IPS-15b (cell line): ENCODE measurements around the gene KRTAP5-11.

Experiments
- H3K27me3 ChIP-seq: one replicate; pipeline ENCODE4 v1.6.1; 2013; ENCODE audit warnings: low read length; ENCODE audit not compliant: control insufficient read depth, insufficient read depth
- H3K36me3 ChIP-seq: one replicate; pipeline ENCODE4 v1.6.1; 2013; ENCODE audit warnings: low read length; ENCODE audit not compliant: control insufficient read depth, insufficient read depth
- H3K4me1 ChIP-seq: one replicate; pipeline ENCODE4 v1.6.1; 2013; ENCODE audit warnings: mild to moderate bottlenecking, low read length; ENCODE audit not compliant: control insufficient read depth, insufficient read depth
- H3K4me3 ChIP-seq: one replicate; pipeline ENCODE4 v1.5.1; 2013; ENCODE audit warnings: low read depth, low read length
- H3K9ac ChIP-seq: one replicate; pipeline ENCODE4 v1.6.1; 2013; ENCODE audit warnings: low read depth, mild to moderate bottlenecking, low read length
- H3K9me3 ChIP-seq: one replicate; pipeline ENCODE4 v1.6.1; 2013; ENCODE audit warnings: mild to moderate bottlenecking, low read length; ENCODE audit not compliant: control insufficient read depth, insufficient read depth

Gene KRTAP5-11

DNA sequence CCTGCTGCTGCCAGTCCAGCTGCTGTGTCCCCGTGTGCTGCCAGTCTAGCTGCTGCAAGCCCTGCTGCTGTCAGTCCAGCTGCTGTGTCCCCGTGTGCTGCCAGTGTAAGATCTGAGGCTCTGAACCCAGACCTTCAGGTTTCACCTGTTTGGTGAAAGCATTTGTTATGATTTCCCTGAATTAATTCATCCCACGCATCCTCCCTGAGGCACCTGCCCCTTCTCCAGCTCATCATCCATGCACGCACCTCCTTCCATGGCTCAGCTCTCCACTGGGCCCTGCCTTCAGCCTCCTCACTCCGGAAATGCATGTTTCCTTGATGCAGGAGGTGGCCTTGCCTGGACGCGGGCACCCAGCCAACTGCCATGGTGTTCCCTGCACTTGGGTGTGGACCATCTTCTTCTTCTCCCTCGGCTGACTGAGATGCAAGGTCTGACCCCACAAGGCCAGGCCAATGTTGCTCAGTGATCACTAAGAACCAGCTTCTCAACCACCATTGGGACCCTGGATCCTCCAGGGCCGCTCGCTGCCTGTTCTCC lies 16.5 kb downstream of the KRTAP5-11 start:
- Histone ChIP-seq H3K9me3 (no peaks in the 10 kb centered on the region), H3K27me3 (no peaks in the 10 kb centered on the region), H3K4me3 (no peak overlapping the region), H3K9ac (no peak overlapping the region), H3K4me1 (no peaks in the 10 kb centered on the region), H3K36me3 (no peaks in the 10 kb centered on the region)

DNA sequence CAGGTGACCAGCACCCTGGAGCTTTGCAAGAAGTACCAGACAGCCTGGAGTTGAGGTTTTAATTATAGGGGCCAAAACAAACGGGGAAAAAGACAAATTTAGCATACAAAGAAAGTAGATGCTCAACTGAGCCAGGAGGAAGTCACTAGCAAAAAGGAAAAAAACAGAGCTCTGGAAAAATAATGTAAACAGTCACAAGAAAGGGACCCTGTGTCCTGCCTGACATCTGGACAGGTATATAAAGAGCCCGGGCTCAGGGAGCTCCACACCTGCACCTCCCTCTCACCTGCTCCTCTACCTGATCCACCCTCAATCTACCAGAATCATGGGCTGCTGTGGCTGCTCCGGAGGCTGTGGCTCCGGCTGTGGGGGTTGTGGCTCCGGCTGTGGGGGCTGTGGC lies 17.4 kb downstream of the KRTAP5-11 start, which contains the start of gene KRTAP5-10:
Gene KRTAP5-10 (plus strand): TSS at position 301 of the 400 bp plus-strand sequence. CDS start 25 bp downstream, at position 326.
- Histone ChIP-seq H3K4me3 (no peak within 1 kb of the TSS), H3K27me3 (no peaks in the 10 kb centered on the region), H3K4me1 (no peaks in the 10 kb centered on the region), H3K9me3 (no peaks in the 10 kb centered on the region), H3K9ac (no peak within 1 kb of the TSS), H3K36me3 (no peaks in the 10 kb centered on the region)

DNA sequence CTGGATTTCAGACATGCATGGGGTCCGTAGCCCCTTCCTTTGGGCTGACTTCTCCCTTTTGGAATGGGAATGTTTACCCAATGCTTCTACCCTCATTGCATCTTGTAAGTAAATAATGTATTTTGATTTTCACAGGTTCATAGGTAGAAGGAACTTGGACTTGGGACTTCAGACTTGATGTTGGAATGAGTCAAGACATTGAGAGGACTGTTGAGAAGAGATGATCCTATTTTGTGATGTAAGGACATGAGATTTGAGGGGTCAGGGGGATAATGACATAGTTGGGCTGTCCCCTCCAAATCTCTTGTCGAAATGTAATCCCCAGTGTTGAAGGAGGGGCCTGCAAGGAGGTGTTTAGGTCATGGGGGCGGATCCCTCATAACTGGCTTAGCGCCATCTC lies 18.2 kb downstream of the KRTAP5-11 start:
- Histone ChIP-seq H3K9me3 (no peaks in the 10 kb centered on the region), H3K4me1 (no peaks in the 10 kb centered on the region), H3K27me3 (no peaks in the 10 kb centered on the region), H3K36me3 (no peaks in the 10 kb centered on the region), H3K9ac (no peak overlapping the region), H3K4me3 (no peak overlapping the region)

DNA sequence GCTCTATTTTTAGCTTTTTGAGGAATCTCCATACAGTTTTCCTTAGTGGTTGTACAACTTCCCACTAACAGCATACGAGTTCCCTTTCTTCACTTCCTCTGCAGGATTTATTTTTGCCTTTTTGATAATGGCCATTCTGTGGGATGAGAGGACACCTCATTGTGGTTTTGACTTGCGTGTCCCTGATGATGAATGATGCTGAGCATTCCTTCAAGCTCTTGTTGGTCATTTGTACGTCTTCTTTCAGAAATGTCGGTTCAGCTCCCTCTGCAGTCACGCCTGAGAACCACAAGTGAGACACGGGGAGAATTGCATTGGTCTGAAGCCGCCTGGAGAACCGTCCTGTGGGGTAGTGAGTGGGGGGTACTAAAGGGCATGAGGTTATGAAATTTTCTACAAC lies 19.3 kb downstream of the KRTAP5-11 start:
- H3K9me3 ChIP-seq: no peaks in the 10 kb centered on the region
- no peaks in the 10 kb centered on the region for H3K27me3 ChIP-seq
- no peaks in the 10 kb centered on the region for H3K4me1 ChIP-seq
- no peak overlapping the region for H3K4me3 ChIP-seq
- H3K9ac ChIP-seq: no peak overlapping the region
- no peaks in the 10 kb centered on the region for H3K36me3 ChIP-seq

DNA sequence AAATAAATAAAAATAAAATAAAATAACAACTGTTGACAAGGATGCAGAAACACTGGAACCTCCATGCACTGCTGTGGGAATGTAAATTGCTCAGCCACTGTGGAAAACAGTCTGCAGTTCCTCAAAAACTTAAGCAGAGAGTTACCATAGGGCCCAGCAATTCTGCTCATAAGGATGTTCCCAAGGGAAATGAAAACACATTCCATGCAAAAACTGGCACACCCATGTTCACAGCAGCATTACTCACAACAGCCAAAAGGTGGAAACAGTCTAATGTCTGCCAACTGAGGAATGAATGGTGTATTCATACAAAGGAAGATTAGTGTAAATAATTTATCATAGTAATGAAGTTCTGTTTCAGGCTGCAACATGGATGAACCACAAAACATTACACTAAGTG lies 20.6 kb downstream of the KRTAP5-11 start:
- Histone ChIP-seq H3K4me3 (no peak overlapping the region), H3K27me3 (no peaks in the 10 kb centered on the region), H3K4me1 (no peaks in the 10 kb centered on the region), H3K36me3 (no peaks in the 10 kb centered on the region), H3K9ac (no peak overlapping the region), H3K9me3 (no peaks in the 10 kb centered on the region)

DNA sequence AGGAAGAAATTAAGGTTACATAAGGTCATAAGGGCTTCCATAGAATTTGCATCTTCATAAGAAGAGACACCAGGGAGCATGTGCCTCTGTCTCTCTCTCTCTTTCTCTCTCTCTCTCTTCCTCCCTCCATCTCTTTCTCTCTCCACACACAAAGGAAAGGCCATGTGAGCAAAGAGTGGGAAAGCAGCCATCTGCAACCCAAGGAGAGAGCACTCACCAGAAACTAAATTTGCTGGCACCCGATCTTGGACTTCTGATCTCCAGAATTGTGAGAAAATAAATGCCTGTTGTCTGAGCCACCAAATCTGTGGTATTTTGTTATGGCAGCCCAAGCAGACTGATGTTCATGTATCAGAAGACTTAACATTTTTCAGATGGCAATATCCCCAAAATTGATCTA lies 23.7 kb downstream of the KRTAP5-11 start:
- Histone ChIP-seq H3K36me3 (no peaks in the 10 kb centered on the region), H3K4me1 (no peaks in the 10 kb centered on the region), H3K9me3 (no peaks in the 10 kb centered on the region), H3K27me3 (no peaks in the 10 kb centered on the region), H3K4me3 (no peak overlapping the region), H3K9ac (no peak overlapping the region)

DNA sequence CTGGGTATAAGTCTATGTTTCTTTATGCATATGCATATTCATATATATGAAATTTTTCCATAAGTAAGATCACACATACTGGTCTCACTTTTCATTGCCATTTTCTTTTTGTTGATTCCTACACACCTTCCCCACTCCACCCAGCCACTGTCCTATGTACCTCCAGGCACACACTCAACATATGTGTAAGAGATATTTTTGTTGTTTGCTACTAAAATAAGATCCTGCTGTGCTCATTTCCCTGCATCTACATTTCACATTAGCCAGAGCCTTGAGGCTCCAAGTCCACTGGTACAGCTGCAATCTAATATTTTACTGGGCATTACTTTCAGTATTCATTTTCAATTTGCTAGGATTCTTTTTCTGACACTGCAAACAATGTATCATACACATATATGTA lies 25.4 kb downstream of the KRTAP5-11 start:
- Histone ChIP-seq H3K4me1 (no peaks in the 10 kb centered on the region), H3K9ac (no peak overlapping the region), H3K9me3 (no peaks in the 10 kb centered on the region), H3K27me3 (no peaks in the 10 kb centered on the region), H3K36me3 (no peaks in the 10 kb centered on the region), H3K4me3 (no peak overlapping the region)

DNA sequence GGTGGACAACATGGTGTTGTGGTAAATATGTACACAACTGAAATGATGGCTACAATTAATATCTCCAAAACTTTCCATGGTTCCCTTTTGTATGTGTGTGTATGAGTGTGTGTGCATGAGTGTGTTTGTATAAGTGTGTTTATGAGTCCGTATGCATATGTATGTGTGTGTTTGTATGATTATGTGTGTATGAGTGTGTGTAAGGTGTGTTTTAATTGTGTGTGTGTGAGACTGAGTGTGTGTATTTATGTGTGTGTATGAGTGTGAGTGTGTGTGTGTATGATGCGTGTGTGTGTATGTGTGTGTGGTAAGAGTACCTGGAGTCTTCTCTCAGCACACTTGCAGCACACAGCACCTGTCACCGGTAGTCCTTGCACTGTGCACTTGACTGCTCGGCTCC lies 26.7 kb downstream of the KRTAP5-11 start:
- H3K4me3 ChIP-seq: no peak overlapping the region

DNA sequence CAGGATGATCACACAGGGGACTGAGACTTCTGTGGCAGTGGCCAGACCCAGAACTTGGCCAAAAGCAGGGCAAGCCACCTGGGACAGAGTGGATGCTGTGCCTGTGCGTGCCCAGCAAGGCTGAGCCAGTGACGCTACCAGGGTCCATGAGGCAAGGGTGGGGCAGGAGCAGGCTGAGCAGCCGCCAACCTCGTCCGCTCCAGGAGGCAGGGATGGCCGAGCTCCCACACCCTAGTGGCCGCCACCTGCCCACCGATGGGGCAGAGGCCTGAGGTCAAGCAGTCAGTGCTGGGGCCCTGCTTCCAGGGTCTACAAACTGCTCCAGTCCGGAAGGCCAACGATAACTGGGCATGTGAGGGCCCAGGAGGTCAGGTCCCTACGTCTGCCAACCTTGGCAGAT lies 27.2 kb downstream of the KRTAP5-11 start:
- no peaks in the 10 kb centered on the region for H3K27me3 ChIP-seq
- H3K4me1 ChIP-seq: no peaks in the 10 kb centered on the region
- H3K9ac ChIP-seq: no peak overlapping the region
- H3K4me3 ChIP-seq: no peak overlapping the region
- no peaks in the 10 kb centered on the region for H3K36me3 ChIP-seq
- H3K9me3 ChIP-seq: no peaks in the 10 kb centered on the region

More for the DNA sequence above, 26.7 kb downstream of the KRTAP5-11 start:
- Histone ChIP-seq H3K9me3 (no peaks in the 10 kb centered on the region), H3K4me1 (no peaks in the 10 kb centered on the region), H3K36me3 (no peaks in the 10 kb centered on the region), H3K9ac (no peak overlapping the region), H3K27me3 (no peaks in the 10 kb centered on the region)

DNA sequence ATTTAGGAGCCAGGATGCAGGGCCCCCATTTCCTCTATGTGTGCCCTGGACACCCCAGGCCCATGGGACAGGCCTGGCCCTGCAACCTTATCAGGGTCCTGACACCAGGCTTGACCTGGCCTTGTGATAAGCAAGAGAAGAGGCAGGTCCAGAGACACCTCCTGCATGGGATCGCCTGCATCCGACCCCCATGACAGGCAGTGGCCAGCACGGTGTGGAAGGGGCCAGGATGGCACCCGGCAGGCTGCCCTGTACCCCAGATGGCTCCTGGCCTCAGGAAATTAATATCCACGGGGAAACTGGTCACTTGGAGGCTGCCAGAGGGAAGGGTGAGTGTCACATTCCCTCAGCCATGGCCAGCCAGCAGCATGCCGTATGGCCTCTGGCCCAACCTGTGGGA lies 27.7 kb downstream of the KRTAP5-11 start:
- no peaks in the 10 kb centered on the region for H3K27me3 ChIP-seq
- no peak overlapping the region for H3K4me3 ChIP-seq
- no peak overlapping the region for H3K9ac ChIP-seq
- no peaks in the 10 kb centered on the region for H3K4me1 ChIP-seq
- no peaks in the 10 kb centered on the region for H3K9me3 ChIP-seq
- H3K36me3 ChIP-seq: no peaks in the 10 kb centered on the region

DNA sequence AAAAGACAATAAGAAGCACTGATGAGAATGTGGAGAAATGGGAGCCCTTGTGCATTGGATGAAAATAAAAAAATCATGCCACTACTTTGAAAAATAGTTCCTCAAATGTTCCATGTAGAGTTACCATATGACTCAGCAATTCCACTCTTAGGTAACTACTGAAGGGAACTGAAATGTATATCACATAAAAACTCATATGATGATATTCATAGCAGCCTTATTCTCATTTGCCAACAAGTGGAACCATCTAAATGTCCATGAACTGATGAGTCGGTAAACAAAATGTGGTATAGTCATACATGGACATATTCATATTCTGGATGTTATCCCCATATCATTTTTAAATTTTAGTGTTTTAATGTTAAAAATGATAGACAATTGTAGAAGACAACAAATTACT lies 31.0 kb downstream of the KRTAP5-11 start:
- Histone ChIP-seq H3K36me3 (no peaks in the 10 kb centered on the region), H3K4me1 (no peaks in the 10 kb centered on the region), H3K9ac (no peak overlapping the region), H3K9me3 (no peaks in the 10 kb centered on the region), H3K4me3 (no peak overlapping the region), H3K27me3 (no peaks in the 10 kb centered on the region)

DNA sequence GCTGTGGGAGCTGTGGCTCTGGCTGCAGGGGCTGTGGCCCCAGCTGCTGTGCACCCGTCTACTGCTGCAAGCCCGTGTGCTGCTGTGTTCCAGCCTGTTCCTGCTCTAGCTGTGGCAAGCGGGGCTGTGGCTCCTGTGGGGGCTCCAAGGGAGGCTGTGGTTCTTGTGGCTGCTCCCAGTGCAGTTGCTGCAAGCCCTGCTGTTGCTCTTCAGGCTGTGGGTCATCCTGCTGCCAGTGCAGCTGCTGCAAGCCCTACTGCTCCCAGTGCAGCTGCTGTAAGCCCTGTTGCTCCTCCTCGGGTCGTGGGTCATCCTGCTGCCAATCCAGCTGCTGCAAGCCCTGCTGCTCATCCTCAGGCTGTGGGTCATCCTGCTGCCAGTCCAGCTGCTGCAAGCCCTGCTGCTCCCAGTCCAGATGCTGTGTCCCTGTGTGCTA lies 33.9 kb downstream of the KRTAP5-11 start:
- no peak overlapping the region for H3K4me3 ChIP-seq
- H3K4me1 ChIP-seq: no peaks in the 10 kb centered on the region
- no peaks in the 10 kb centered on the region for H3K27me3 ChIP-seq
- peaks cover 4% of the 10 kb centered on the region for H3K9me3 ChIP-seq
- no peaks in the 10 kb centered on the region for H3K36me3 ChIP-seq
- H3K9ac ChIP-seq: no peak overlapping the region
